GM12865 (cell line): ENCODE measurements around the gene PDHA1.

Experiments used
- DNase-seq: peaks from one replicate; pipeline ENCODE4 v3.0.0; 2010; ENCODE audit warnings: low read depth
- H3K4me3 ChIP-seq: 2 replicates; pipeline ENCODE4 v1.5.1; 2011; ENCODE audit warnings: mild to moderate bottlenecking, low read depth, low read length, control low read depth
- CTCF ChIP-seq: IDR thresholded peaks from 2 replicates; pipeline ENCODE4 v1.5.1; 2011; ENCODE audit warnings: low read length, control low read depth, low read depth, inconsistent platforms; ENCODE audit not compliant: insufficient read depth; ENCODE audit errors: missing control alignments

Gene PDHA1

GRCh38 chrX:19358521-19358920 lies 14.8 kb downstream of the PDHA1 start:
- no peak overlapping the region for H3K4me3 ChIP-seq
- TF ChIP-seq CTCF: no peak
- DNase-seq: no peak

GRCh38 chrX:19360903-19361302 lies 17.2 kb downstream of the PDHA1 start:
- TF ChIP-seq CTCF: no peak
- no peak overlapping the region for H3K4me3 ChIP-seq
- DNase-seq: no peak

- H3K4me3 ChIP-seq: no peak overlapping the region
- no peak for TF ChIP-seq CTCF
- no peak for DNase-seq
Measured at GRCh38 chrX:19361701-19362100, 18.0 kb downstream of the PDHA1 start.

GRCh38 chrX:19368576-19368975 lies 24.8 kb downstream of the PDHA1 start:
- no peak for TF ChIP-seq CTCF
- no peak overlapping the region for H3K4me3 ChIP-seq
- no peak for DNase-seq

- TF ChIP-seq CTCF: no peak
- no peak overlapping the region for H3K4me3 ChIP-seq
- no peak for DNase-seq
Measured at GRCh38 chrX:19370061-19370460, 26.3 kb downstream of the PDHA1 start.

GRCh38 chrX:19372170-19372546 lies 28.4 kb downstream of the PDHA1 start:
- peak; percentile 70 for DNase-seq
- peak overlapping the region; percentile 48 for H3K4me3 ChIP-seq
- peak; percentile 73 for TF ChIP-seq CTCF

GRCh38 chrX:19372547-19373331 lies 29.0 kb downstream of the PDHA1 start:
- TF ChIP-seq CTCF: no peak
- DNase-seq: no peak
- H3K4me3 ChIP-seq: peak overlapping the region; percentile 48
